NT2/D1 (cell line): ENCODE results near the gene LSG1.

Source experiments
- DNase-seq: peaks from one replicate; pipeline ENCODE4 v3.0.0-alpha.2; 2011; ENCODE audit warnings: low read depth, low spot score
- H3K27me3 ChIP-seq: 2 replicates; pipeline ENCODE4 v1.6.0; 2011; ENCODE audit warnings: mild to moderate bottlenecking; ENCODE audit not compliant: insufficient read length, insufficient read depth
- H3K36me3 ChIP-seq: 2 replicates; pipeline ENCODE4 v1.6.1; 2011; ENCODE audit warnings: mild to moderate bottlenecking, low read length, mixed read lengths; ENCODE audit not compliant: insufficient read depth, insufficient read length
- H3K4me1 ChIP-seq: 2 replicates; pipeline ENCODE4 v1.5.1; 2011; ENCODE audit not compliant: insufficient read depth, insufficient read length
- H3K4me3 ChIP-seq: 2 replicates; pipeline ENCODE4 v1.5.1; 2011; ENCODE audit warnings: low read depth; ENCODE audit not compliant: insufficient read length
- H3K9ac ChIP-seq: 2 replicates; pipeline ENCODE4 v1.6.0; 2011; ENCODE audit warnings: low read depth; ENCODE audit not compliant: insufficient read length
- H3K9me3 ChIP-seq: 2 replicates; pipeline ENCODE4 v1.5.1; 2011; ENCODE audit warnings: mild to moderate bottlenecking, low read length; ENCODE audit not compliant: insufficient read depth
- SUZ12 ChIP-seq: IDR thresholded peaks from 2 replicates; pipeline ENCODE4 v1.6.1; 2011; ENCODE audit not compliant: insufficient read length, insufficient read depth; ENCODE audit errors: extremely low read depth
- YY1 ChIP-seq: IDR thresholded peaks from 2 replicates; pipeline ENCODE4 v1.6.1; 2011; ENCODE audit not compliant: insufficient read length, insufficient read depth
- ZNF274 ChIP-seq: IDR thresholded peaks from 2 replicates; pipeline ENCODE4 v1.6.1; 2011; ENCODE audit warnings: mild to moderate bottlenecking, low read depth, low read length

The LSG1 gene

DNA sequence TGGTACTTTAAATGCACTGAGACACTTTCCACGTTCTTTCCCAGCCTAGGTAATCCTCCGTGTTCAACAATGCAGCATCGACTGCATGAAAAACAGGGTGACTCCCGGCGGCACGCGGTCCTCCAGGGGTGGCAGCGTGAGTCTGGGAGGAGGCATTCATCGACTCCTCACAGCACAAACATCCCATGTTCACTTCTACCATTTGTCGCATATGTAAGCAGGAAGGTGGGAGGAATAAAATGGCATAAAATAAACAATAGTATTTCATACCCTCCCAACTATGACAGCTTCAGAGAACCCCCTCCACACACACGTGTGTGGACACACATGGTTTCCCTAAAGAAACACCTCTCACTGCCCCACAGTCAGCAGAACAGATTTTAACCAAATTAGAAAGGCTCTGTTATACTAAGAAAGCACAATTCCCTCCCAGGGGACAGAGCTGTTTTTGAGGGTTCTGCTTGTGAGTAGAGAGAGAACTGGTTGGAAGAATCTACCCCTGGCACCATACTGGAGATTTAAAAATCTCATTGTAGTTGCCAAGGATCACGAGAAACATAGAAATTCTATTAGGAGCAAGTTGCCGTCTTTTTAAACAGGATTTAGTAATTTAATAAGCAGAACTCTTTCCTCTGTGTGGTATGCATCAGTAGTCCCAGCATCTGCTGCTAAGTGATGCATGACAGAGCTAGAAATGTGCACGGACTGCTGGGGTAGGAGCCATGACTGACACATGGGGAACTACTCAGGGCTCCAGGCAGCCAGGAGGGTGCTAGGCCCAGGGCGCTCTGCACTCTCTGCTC, 19.7 kb upstream of the LSG1 start:
- no peak for DNase-seq
- Histone ChIP-seq H3K9ac (no peak overlapping the region), H3K9me3 (peaks cover 7% of the 10 kb centered on the region; the same call in 1 of the 2 replicates), H3K36me3 (peaks cover 29% of the 10 kb centered on the region), H3K27me3 (no peaks in the 10 kb centered on the region), H3K4me1 (peaks cover 14% of the 10 kb centered on the region), H3K4me3 (no peak overlapping the region)
- no peak for TF ChIP-seq SUZ12
- TF ChIP-seq ZNF274 = no peak
- no peak for TF ChIP-seq YY1

DNA sequence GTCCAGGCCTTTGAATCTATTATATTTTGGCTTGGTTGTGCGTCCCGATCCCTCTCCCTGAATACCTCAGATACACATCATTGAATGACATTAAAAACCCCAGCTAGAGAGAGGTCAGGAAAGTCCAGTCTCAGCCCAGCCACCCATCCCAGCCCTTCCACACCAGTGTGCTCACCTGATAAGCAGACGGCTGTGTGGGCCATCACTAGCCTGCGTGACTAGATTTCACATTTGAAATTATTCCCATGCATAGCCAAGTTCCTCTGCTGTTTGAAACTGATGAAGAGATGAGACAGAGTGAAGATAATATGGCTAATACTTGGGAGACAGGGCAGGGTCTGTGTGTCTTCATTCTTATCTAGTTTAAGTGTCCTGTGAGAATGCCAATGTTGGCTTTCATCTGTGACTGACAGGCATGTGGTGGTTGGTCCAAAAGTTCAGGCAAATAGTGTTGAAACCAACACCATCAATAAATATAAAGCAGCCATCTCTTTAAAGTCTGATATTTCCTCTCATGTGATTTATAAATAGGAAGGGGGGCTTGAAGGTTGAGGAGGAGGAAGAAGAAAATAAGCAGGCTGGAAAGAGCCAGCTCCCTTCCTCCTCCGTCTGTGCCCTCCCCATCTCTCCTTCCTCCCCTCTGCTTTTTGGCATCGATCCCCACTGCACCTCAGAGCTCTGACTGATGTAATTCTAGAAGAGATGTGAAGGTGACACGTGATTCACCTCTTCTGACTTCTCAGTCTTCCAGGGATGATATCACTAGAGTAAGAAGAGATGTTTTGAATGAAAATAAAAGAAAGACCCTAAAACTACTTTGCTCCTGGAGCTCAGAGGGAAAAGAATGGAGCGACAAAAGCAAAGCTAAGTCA, 18.7 kb upstream of the LSG1 start:
- H3K4me3 ChIP-seq = no peak overlapping the region
- H3K4me1 ChIP-seq = peaks cover 14% of the 10 kb centered on the region
- no peaks in the 10 kb centered on the region for H3K27me3 ChIP-seq
- peaks cover 30% of the 10 kb centered on the region for H3K36me3 ChIP-seq
- TF ChIP-seq YY1 (no peak), SUZ12 (no peak), ZNF274 (no peak)
- no peak for DNase-seq
- no peak overlapping the region for H3K9ac ChIP-seq
- peaks cover 7% of the 10 kb centered on the region; the same call in 1 of the 2 replicates for H3K9me3 ChIP-seq

DNA sequence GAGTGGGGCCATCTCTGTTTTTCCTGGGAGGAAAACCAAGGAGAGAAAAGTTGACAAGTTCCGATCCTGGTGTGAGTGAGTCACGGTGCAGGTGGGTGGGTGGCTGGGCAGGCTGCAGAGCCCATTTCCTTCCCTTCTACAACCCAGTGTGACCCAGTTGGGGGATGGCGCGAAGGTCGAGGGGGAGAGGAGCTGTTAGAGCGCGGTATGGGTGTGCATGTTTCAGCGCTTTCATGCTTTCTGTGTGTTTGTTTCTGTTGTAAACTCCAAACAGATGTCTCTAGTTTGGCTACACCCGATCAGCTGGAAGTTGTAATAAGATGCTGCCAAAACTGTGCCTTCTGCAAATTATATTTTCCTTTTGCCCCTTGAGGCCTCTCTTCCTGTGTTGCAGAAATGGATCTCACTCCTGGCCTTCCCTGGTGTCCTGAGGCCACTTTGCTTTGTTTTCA, 17.5 kb upstream of the LSG1 start:
- H3K4me1 ChIP-seq = peaks cover 17% of the 10 kb centered on the region
- H3K4me3 ChIP-seq = no peak overlapping the region
- H3K9me3 ChIP-seq = peaks cover 7% of the 10 kb centered on the region; the same call in 1 of the 2 replicates
- peaks cover 4% of the 10 kb centered on the region for H3K27me3 ChIP-seq
- DNase-seq = no peak
- TF ChIP-seq YY1 = no peak
- peaks cover 30% of the 10 kb centered on the region for H3K36me3 ChIP-seq
- no peak overlapping the region for H3K9ac ChIP-seq

DNA sequence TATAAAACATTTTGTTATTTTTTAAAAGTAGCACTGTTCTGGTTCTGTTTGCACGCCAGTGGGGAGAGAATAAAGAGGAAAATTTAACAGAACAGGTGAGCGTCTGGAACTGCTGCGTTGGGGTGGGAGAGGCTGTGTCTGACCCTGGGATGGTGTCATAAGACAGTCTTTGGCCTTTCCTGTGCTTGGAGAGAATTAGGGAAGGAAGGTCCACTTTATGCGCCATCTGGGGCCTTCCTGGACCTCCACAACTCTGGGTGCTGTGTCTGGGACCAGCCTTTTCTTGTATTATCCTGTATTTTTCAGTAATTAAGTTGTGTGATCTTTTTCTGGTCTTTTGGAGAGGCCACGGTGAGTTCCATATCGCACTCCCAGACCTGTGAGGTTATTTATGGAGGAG, 17.0 kb upstream of the LSG1 start:
- no peak for DNase-seq
- no peak overlapping the region for H3K4me3 ChIP-seq
- no peak overlapping the region for H3K9ac ChIP-seq
- peaks cover 7% of the 10 kb centered on the region; the same call in 1 of the 2 replicates for H3K9me3 ChIP-seq
- TF ChIP-seq SUZ12 (no peak), YY1 (no peak), ZNF274 (no peak)
- H3K4me1 ChIP-seq = peaks cover 17% of the 10 kb centered on the region
- peaks cover 30% of the 10 kb centered on the region for H3K36me3 ChIP-seq
- H3K27me3 ChIP-seq = peaks cover 5% of the 10 kb centered on the region

DNA sequence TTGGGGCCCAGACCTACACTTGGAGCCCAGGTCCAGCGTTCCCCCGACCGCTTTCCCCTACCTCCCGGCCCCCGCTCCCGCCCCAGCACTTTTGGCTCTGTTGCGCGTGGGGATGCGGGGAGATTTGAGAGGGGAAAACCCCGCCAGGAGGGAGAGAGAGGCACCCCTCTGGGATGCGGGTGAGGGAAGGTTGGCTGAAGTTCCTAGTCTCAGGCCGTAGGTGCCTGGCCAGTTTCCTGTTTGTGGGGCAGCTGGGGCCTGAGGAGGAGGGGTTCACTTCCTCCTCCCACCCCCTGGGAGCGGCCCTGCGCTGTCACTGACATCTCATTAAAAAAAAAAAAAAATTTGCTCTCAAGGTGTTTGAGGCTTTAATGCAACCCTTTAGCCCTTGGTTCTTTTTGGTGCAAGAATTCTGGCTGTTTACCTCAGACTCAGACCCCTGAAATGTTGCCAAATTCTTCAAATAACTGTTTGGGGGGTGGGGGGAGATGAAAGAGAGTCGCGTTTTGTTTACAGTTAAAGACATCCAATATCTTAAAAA, 16.3 kb upstream of the LSG1 start:
- H3K4me3 ChIP-seq = peak overlapping the region; percentile 85
- H3K36me3 ChIP-seq = peaks cover 30% of the 10 kb centered on the region
- peaks cover 7% of the 10 kb centered on the region; the same call in 1 of the 2 replicates for H3K9me3 ChIP-seq
- no peak for TF ChIP-seq YY1
- TF ChIP-seq SUZ12 = no peak
- no peak for TF ChIP-seq ZNF274
- no peak for DNase-seq
- peaks cover 5% of the 10 kb centered on the region for H3K27me3 ChIP-seq
- H3K4me1 ChIP-seq = peaks cover 17% of the 10 kb centered on the region
- H3K9ac ChIP-seq = peak overlapping the region; percentile 53

DNA sequence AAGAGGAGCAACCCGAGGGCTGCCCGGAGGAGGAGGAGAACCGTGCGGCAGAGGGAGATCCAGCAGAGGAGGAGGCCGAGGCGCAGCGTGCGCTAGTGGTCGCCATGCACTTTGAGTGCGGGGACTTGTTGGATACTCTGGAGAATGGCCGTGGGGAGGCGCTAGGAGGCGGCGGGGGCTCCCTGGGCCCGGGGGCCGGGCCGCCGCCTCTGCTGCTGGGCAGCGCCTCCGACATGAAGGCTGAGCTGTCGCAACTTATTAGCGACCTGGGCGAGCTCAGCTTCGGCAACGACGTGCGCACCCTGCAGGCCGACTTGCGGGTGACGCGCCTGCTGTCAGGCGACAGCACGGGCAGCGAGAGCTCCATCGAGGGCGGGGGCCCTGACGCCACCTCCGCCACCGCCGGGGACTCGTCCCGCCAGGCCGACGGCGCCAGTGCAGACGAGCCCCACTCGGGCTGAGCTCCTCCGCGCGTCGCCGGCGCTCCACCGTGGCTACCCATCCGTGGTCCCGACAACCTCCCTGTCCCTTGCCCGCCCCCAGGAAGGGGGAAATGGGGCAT, 15.7 kb upstream of the LSG1 start:
- Histone ChIP-seq H3K36me3 (peaks cover 30% of the 10 kb centered on the region), H3K4me1 (peaks cover 17% of the 10 kb centered on the region), H3K9ac (peak overlapping the region; percentile 96), H3K9me3 (peaks cover 7% of the 10 kb centered on the region; the same call in 1 of the 2 replicates), H3K27me3 (peaks cover 5% of the 10 kb centered on the region), H3K4me3 (peak overlapping the region; percentile 85)
- no peak for TF ChIP-seq ZNF274
- TF ChIP-seq SUZ12 = no peak
- TF ChIP-seq YY1 = no peak
- DNase-seq = no peak
